Measurements from ENCODE around the gene ZNRF1. TPM values are rescaled to one million over a fixed set of nuclear protein-coding genes. Genes with fewer than 3 reads are reported as not detected.

ZNRF1 gene
- total and polyA plus RNA-seq, 10 of the 15 experiments (the other 5 are each of a cell fraction or from before 2014, with no cell fraction given): 5.8 to 25.9 (median 14.3) TPM

GRCh38 chr16:75100603-75100990, 101.8 kb downstream of the ZNRF1 start:
- Histone ChIP-seq H3K4me2 (ENCODE audit: control insufficient read depth, insufficient read depth) (no peak overlapping the region), H3K4me3 (no peak overlapping the region), H3K9ac (ENCODE audit: control insufficient read depth, insufficient read depth, low read length) (no peak overlapping the region), H3K9me3 (replicated peaks; ENCODE audit: control insufficient read depth, insufficient read depth, low read length) (no peaks in the 10 kb centered on the region), H2AFZ (ENCODE audit: control insufficient read depth, low read depth, low read length) (no peak overlapping the region), H4K20me1 (ENCODE audit: control insufficient read depth, insufficient read depth) (no peaks in the 10 kb centered on the region), H3K36me3 (ENCODE audit: control insufficient read depth in 2 of 2, insufficient read depth in 2 of 2, low read length in 1 of 2) (no peaks in the 10 kb centered on the region), H3K27me3 (replicated peaks in 1 of 2; ENCODE audit: control insufficient read depth in 2 of 2, insufficient read depth in 2 of 2, low read length in 1 of 2) (no peaks in the 10 kb centered on the region), H3K79me2 (ENCODE audit: control insufficient read depth, insufficient read depth, low read length) (no peaks in the 10 kb centered on the region; the same call in 1 of the 2 replicates), H3K4me1 (ENCODE audit: control insufficient read depth, insufficient read depth, low read length) (peaks cover 23% of the 10 kb centered on the region), H3K27ac (ENCODE audit: control insufficient read depth, insufficient read depth) (no peak overlapping the region)
- BruUV-seq (replicated peaks): no TSS peak
- TF ChIP-seq, protein P1, sequence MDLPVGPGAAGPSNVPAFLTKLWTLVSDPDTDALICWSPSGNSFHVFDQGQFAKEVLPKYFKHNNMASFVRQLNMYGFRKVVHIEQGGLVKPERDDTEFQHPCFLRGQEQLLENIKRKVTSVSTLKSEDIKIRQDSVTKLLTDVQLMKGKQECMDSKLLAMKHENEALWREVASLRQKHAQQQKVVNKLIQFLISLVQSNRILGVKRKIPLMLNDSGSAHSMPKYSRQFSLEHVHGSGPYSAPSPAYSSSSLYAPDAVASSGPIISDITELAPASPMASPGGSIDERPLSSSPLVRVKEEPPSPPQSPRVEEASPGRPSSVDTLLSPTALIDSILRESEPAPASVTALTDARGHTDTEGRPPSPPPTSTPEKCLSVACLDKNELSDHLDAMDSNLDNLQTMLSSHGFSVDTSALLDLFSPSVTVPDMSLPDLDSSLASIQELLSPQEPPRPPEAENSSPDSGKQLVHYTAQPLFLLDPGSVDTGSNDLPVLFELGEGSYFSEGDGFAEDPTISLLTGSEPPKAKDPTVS (IDR thresholded peaks at IDR 0.05; ENCODE audit: low read depth, low read length): no peak
- TF ChIP-seq BHLHE40 (IDR thresholded peaks at IDR 0.05; ENCODE audit: borderline replicate concordance in 1 of 2, low read depth in 2 of 2, low read length in 1 of 2): no peak
- TF ChIP-seq ZNF207 (IDR thresholded peaks at IDR 0.05; ENCODE audit: borderline replicate concordance): no peak
- TF ChIP-seq, protein P2, sequence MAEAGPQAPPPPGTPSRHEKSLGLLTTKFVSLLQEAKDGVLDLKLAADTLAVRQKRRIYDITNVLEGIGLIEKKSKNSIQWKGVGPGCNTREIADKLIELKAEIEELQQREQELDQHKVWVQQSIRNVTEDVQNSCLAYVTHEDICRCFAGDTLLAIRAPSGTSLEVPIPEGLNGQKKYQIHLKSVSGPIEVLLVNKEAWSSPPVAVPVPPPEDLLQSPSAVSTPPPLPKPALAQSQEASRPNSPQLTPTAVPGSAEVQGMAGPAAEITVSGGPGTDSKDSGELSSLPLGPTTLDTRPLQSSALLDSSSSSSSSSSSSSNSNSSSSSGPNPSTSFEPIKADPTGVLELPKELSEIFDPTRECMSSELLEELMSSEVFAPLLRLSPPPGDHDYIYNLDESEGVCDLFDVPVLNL (IDR thresholded peaks at IDR 0.05; ENCODE audit: low read depth, low read length): no peak
- TF ChIP-seq EZH2 (IDR thresholded peaks at IDR 0.05; ENCODE audit: borderline replicate concordance, control insufficient read depth, low read depth, low read length): no peak
- TF ChIP-seq, protein P3, sequence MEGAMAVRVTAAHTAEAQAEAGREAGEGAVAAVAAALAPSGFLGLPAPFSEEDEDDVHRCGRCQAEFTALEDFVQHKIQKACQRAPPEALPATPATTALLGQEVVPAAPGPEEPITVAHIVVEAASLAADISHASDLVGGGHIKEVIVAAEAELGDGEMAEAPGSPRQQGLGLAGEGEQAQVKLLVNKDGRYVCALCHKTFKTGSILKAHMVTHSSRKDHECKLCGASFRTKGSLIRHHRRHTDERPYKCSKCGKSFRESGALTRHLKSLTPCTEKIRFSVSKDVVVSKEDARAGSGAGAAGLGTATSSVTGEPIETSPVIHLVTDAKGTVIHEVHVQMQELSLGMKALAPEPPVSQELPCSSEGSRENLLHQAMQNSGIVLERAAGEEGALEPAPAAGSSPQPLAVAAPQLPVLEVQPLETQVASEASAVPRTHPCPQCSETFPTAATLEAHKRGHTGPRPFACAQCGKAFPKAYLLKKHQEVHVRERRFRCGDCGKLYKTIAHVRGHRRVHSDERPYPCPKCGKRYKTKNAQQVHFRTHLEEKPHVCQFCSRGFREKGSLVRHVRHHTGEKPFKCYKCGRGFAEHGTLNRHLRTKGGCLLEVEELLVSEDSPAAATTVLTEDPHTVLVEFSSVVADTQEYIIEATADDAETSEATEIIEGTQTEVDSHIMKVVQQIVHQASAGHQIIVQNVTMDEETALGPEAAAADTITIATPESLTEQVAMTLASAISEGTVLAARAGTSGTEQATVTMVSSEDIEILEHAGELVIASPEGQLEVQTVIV (IDR thresholded peaks at IDR 0.05; ENCODE audit: borderline replicate concordance, partially characterized antibody): no peak
- TF ChIP-seq PAX5 (IDR thresholded peaks at IDR 0.05; ENCODE audit: borderline replicate concordance, low read depth, low read length): no peak
- TF ChIP-seq MEF2A (IDR thresholded peaks at IDR 0.05; ENCODE audit: insufficient read depth, low read depth, low read length): no peak
- TF ChIP-seq, protein P4, sequence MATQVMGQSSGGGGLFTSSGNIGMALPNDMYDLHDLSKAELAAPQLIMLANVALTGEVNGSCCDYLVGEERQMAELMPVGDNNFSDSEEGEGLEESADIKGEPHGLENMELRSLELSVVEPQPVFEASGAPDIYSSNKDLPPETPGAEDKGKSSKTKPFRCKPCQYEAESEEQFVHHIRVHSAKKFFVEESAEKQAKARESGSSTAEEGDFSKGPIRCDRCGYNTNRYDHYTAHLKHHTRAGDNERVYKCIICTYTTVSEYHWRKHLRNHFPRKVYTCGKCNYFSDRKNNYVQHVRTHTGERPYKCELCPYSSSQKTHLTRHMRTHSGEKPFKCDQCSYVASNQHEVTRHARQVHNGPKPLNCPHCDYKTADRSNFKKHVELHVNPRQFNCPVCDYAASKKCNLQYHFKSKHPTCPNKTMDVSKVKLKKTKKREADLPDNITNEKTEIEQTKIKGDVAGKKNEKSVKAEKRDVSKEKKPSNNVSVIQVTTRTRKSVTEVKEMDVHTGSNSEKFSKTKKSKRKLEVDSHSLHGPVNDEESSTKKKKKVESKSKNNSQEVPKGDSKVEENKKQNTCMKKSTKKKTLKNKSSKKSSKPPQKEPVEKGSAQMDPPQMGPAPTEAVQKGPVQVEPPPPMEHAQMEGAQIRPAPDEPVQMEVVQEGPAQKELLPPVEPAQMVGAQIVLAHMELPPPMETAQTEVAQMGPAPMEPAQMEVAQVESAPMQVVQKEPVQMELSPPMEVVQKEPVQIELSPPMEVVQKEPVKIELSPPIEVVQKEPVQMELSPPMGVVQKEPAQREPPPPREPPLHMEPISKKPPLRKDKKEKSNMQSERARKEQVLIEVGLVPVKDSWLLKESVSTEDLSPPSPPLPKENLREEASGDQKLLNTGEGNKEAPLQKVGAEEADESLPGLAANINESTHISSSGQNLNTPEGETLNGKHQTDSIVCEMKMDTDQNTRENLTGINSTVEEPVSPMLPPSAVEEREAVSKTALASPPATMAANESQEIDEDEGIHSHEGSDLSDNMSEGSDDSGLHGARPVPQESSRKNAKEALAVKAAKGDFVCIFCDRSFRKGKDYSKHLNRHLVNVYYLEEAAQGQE (IDR thresholded peaks at IDR 0.05; ENCODE audit: low read depth, low read length): no peak
- TF ChIP-seq KLF5 (IDR thresholded peaks at IDR 0.05; ENCODE audit: partially characterized antibody): no peak
- TF ChIP-seq CBX3 (IDR thresholded peaks at IDR 0.05; ENCODE audit: borderline replicate concordance, low read depth): no peak
- SMC1A ChIA-PET (ENCODE audit: uncharacterized antibody, unreplicated experiment): interaction anchor here (1.1 to 1.3 kb wide), 2 partner anchors 11 to 57 kb away, joined by 3 read pairs; no protein-coding TSS in a partner anchor
- POLR2A ChIA-PET: interaction anchor here (0.6 kb wide), 2 partner anchors 32 to 48 kb away, joined by 3 read pairs; no protein-coding TSS in a partner anchor
- intact Hi-C loops (cut with micrococcal nuclease; ENCODE audit: unreplicated experiment) (no loop called here), in situ Hi-C loops (cut with MboI) (loop anchor here (10.0 kb wide), 1 partner anchor 56 kb away; no protein-coding TSS in a partner anchor)
- RAD21 ChIA-PET (ENCODE audit: unreplicated experiment): interaction anchor here (1.2 kb wide), 1 partner anchor 10 kb away, joined by 5 read pairs; no protein-coding TSS in a partner anchor
- no peak for DNase-seq (ENCODE audit: low read depth, low spot score)
- CTCF ChIA-PET: interaction anchor here (1.4 to 1.5 kb wide), 2 partner anchors 10 to 238 kb away, joined by 3 to 4 read pairs; no protein-coding TSS in a partner anchor
- 76% methylated on average over 3 of the region's 3 CpGs for WGBS (ENCODE audit: insufficient coverage, insufficient replicate concordance, low lambda C conversion rate, missing lambda C conversion rate)
- ATAC-seq: no peak
- FAIRE-seq: no peak

Measured in GM12878 (cell line).